Measurements from ENCODE around the gene A3GALT2.

The A3GALT2 gene

DNA sequence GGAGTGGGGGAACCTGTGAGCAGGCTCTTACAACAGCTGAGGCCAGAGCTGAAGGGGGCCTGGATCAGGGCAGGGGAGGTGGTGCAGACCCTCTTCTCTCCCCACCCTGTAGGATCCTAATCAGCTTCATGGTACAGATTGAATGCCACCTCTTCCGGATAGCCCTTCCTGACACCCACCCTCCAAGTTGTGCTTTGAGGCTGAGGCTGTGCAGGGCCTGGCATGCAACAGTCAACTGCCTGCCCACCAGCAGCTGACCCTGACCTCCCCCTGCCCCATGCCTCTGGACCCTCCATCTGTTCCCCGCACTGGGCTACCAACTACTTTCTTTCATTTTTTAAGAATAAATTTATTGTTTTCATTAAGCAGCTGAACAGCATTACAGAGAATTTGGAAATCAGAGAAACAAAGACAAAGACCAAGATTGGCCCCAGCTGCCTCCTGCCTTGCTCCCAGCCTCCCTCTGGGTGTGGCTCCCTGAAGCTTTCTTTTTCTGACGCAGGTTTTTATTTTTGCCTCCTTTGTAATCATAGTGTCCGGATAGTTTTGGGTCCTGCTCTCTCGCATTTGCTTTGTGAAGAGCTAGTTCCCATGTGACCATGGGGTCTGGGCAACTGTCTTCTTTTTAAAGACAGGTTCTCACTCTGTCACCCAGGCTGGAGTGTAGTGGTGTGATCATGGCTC lies 51.8 kb downstream of the A3GALT2 start:
- H3K4me3 ChIP-seq (ENCODE audit: low read depth, low read length): no peak overlapping the region
- TF ChIP-seq, protein P1, sequence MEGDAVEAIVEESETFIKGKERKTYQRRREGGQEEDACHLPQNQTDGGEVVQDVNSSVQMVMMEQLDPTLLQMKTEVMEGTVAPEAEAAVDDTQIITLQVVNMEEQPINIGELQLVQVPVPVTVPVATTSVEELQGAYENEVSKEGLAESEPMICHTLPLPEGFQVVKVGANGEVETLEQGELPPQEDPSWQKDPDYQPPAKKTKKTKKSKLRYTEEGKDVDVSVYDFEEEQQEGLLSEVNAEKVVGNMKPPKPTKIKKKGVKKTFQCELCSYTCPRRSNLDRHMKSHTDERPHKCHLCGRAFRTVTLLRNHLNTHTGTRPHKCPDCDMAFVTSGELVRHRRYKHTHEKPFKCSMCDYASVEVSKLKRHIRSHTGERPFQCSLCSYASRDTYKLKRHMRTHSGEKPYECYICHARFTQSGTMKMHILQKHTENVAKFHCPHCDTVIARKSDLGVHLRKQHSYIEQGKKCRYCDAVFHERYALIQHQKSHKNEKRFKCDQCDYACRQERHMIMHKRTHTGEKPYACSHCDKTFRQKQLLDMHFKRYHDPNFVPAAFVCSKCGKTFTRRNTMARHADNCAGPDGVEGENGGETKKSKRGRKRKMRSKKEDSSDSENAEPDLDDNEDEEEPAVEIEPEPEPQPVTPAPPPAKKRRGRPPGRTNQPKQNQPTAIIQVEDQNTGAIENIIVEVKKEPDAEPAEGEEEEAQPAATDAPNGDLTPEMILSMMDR (IDR thresholded peaks at IDR 0.05; ENCODE audit: low read depth, low read length, missing control alignments): no peak
- in situ Hi-C loops (cut with HindIII; ENCODE audit: low sequenced_read_pairs): no loop called here
- DNase-seq (ENCODE audit: low read depth): no peak

- no peak for DNase-seq (ENCODE audit: low read depth)
- no peak overlapping the region for H3K4me3 ChIP-seq (ENCODE audit: low read depth, low read length)
- TF ChIP-seq, protein P1 (IDR thresholded peaks at IDR 0.05; ENCODE audit: low read depth, low read length, missing control alignments): no peak
- in situ Hi-C loops (cut with HindIII; ENCODE audit: low sequenced_read_pairs): no loop called here
Measured at GRCh38 chr1:33268457-33268856, 52.4 kb downstream of the A3GALT2 start.

DNA sequence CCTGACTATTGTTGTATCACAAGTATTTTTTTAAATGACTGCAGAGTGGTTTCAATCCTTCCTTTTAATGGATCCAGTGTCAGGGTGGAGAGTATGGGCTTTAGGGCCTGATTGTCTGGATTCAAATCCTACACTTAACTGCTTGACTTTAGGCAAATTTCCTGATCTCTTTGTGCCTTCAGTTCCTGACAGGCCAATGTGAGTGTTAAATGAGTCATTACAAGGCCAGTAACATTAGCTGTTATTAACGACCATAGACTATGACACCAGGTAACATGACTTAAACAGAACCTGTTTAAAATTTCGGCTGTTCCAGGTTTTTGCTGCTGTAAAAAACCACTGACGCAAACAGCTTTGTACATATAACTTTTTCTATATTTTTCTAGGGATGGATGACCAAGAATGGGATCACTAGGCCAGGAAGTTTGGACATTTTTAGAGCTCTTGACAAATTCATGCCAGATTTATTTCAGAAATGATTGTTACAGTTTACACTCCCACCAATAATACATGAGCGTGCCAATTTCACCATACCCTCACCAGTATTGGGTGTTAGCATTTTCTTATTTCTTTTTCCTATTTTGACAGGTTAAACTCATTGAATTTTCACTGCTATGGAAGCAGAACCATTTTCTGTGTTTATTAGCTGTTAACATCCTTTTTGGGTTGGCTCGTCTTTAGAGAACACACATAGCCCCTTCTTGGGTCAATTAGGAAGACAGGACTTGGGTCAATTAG lies 53.3 kb downstream of the A3GALT2 start:
- no peak overlapping the region for H3K4me3 ChIP-seq (ENCODE audit: low read depth, low read length)
- TF ChIP-seq, protein P1 (IDR thresholded peaks at IDR 0.05; ENCODE audit: low read depth, low read length, missing control alignments): no peak
- in situ Hi-C loops (cut with HindIII; ENCODE audit: low sequenced_read_pairs): no loop called here
- no peak for DNase-seq (ENCODE audit: low read depth)

DNA sequence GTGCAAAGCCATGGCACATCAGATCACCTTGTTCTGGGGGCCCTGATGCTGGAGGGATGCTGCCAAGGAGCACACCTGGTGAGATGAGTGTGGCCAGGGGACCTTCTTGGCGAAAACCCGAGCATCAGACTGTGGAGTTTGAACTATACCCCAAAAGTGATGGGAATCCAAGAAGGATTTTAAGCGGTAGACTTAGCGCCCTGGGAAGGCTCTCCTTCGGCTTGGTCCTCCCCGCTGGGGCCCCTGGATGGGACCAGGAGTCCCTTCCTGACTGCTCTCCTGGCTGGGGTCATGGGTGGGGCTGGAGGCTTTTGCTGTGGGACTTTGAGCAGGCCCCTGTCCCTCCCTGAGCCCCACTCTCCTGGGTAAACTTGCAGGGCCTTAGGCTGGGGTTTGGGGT lies 54.1 kb downstream of the A3GALT2 start:
- in situ Hi-C loops (cut with HindIII; ENCODE audit: low sequenced_read_pairs): no loop called here
- H3K4me3 ChIP-seq (ENCODE audit: low read depth, low read length): no peak overlapping the region
- TF ChIP-seq, protein P1 (IDR thresholded peaks at IDR 0.05; ENCODE audit: low read depth, low read length, missing control alignments): no peak
- DNase-seq (ENCODE audit: low read depth): no peak

DNA sequence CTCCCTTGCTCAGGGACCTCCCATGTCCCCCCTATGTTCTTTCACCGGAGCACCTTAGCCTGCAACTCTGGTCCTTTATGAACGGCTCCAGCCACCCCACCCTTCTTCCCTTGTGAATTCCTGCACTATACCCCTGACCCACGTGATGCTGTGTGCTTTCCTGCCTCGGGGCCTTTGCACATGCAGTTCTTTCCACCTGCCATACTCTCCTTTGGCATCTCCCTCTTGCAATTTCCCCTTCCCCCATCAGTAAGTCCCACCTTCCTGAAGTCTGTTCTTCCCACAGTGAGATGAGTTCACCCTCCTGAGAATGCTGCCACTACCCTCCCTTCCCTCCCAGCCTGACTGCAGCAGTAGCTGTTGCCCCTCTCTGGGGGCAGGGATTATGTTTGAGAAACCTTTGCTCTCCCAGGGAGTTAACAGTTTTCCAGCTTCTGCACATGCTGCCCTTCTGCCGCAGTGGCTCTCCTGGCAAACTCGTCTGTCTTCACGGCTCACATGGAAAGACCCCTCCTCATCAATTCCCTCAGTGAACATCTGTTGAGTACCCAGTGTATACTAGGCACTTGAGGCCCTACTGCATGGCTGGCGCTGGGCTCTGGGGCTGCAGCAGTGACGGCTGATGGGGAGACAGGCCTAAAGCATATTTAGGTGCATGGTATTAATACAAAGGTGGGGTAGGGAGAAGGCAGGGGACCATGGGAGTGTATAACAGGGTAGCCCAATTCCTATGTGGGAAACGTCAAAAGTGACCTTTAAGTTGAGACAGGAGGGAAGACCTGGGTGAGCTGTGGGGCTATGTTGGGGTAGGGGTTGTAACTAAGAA lies 54.9 kb downstream of the A3GALT2 start:
- TF ChIP-seq, protein P1 (IDR thresholded peaks at IDR 0.05; ENCODE audit: low read depth, low read length, missing control alignments): no peak
- DNase-seq (ENCODE audit: low read depth): no peak
- in situ Hi-C loops (cut with HindIII; ENCODE audit: low sequenced_read_pairs): no loop called here
- H3K4me3 ChIP-seq (ENCODE audit: low read depth, low read length): no peak overlapping the region

GRCh38 chr1:33263890-33264504 lies 56.9 kb downstream of the A3GALT2 start:
- TF ChIP-seq, protein P1 (IDR thresholded peaks at IDR 0.05; ENCODE audit: low read depth, low read length, missing control alignments): no peak
- H3K4me3 ChIP-seq (ENCODE audit: low read depth, low read length): no peak overlapping the region
- no peak for DNase-seq (ENCODE audit: low read depth)
- in situ Hi-C loops (cut with HindIII; ENCODE audit: low sequenced_read_pairs): no loop called here

Measured in astrocyte of the cerebellum (primary cell).